ENCODE data around the gene SLTM. TPM values are rescaled to one million over a fixed set of nuclear protein-coding genes. Genes with fewer than 3 reads are reported as not detected.

SLTM gene
- polyA plus RNA-seq, 1 donor from 2014 or later: 124 TPM

GRCh38 chr15:58877999-58878825, 55.3 kb downstream of the SLTM start:
- Histone ChIP-seq H3K27me3 (ENCODE audit: insufficient read depth, low read depth, low read length) (no peaks in the 10 kb centered on the region), H3K9ac (ENCODE audit: low read length) (no peak overlapping the region), H3K4me3 (ENCODE audit: low read length) (no peak overlapping the region), H3F3A (ENCODE audit: insufficient read depth, low read length, poor library complexity, severe bottlenecking) (no peaks in the 10 kb centered on the region), H3K9me3 (ENCODE audit: low read length) (no peaks in the 10 kb centered on the region), H2AFZ (ENCODE audit: low read depth, low read length) (no peak overlapping the region), H3K9me2 (ENCODE audit: insufficient read depth, low read length) (no peaks in the 10 kb centered on the region), H3K36me3 (ENCODE audit: insufficient read depth, low read length) (peaks cover 11% of the 10 kb centered on the region), H3K79me2 (replicated peaks; ENCODE audit: insufficient read depth, low read length) (no peaks in the 10 kb centered on the region), H3K4me2 (ENCODE audit: low read length) (no peak overlapping the region), H4K20me1 (ENCODE audit: insufficient read depth) (no peaks in the 10 kb centered on the region), H3K27ac (ENCODE audit: low read length) (no peak overlapping the region)
- TF ChIP-seq TAF1 (IDR thresholded peaks at IDR 0.05; ENCODE audit: low read depth): no peak
- no peak for TF ChIP-seq EZH2 (IDR thresholded peaks at IDR 0.05; ENCODE audit: borderline replicate concordance, insufficient read depth, low read length, poor library complexity, severe bottlenecking)
- TF ChIP-seq SMC3 (conservative IDR thresholded peaks at IDR 0.05; ENCODE audit: poor library complexity): no peak
- no peak for TF ChIP-seq RAD21 (conservative IDR thresholded peaks at IDR 0.05)
- TF ChIP-seq EP300 (conservative IDR thresholded peaks at IDR 0.05; ENCODE audit: poor library complexity, severe bottlenecking): no peak
- TF ChIP-seq, protein P1, sequence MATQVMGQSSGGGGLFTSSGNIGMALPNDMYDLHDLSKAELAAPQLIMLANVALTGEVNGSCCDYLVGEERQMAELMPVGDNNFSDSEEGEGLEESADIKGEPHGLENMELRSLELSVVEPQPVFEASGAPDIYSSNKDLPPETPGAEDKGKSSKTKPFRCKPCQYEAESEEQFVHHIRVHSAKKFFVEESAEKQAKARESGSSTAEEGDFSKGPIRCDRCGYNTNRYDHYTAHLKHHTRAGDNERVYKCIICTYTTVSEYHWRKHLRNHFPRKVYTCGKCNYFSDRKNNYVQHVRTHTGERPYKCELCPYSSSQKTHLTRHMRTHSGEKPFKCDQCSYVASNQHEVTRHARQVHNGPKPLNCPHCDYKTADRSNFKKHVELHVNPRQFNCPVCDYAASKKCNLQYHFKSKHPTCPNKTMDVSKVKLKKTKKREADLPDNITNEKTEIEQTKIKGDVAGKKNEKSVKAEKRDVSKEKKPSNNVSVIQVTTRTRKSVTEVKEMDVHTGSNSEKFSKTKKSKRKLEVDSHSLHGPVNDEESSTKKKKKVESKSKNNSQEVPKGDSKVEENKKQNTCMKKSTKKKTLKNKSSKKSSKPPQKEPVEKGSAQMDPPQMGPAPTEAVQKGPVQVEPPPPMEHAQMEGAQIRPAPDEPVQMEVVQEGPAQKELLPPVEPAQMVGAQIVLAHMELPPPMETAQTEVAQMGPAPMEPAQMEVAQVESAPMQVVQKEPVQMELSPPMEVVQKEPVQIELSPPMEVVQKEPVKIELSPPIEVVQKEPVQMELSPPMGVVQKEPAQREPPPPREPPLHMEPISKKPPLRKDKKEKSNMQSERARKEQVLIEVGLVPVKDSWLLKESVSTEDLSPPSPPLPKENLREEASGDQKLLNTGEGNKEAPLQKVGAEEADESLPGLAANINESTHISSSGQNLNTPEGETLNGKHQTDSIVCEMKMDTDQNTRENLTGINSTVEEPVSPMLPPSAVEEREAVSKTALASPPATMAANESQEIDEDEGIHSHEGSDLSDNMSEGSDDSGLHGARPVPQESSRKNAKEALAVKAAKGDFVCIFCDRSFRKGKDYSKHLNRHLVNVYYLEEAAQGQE (IDR thresholded peaks at IDR 0.05; ENCODE audit: borderline replicate concordance): no peak
- no peak for TF ChIP-seq MXI1 (conservative IDR thresholded peaks at IDR 0.05; ENCODE audit: poor library complexity, severe bottlenecking)
- TF ChIP-seq, protein P2, sequence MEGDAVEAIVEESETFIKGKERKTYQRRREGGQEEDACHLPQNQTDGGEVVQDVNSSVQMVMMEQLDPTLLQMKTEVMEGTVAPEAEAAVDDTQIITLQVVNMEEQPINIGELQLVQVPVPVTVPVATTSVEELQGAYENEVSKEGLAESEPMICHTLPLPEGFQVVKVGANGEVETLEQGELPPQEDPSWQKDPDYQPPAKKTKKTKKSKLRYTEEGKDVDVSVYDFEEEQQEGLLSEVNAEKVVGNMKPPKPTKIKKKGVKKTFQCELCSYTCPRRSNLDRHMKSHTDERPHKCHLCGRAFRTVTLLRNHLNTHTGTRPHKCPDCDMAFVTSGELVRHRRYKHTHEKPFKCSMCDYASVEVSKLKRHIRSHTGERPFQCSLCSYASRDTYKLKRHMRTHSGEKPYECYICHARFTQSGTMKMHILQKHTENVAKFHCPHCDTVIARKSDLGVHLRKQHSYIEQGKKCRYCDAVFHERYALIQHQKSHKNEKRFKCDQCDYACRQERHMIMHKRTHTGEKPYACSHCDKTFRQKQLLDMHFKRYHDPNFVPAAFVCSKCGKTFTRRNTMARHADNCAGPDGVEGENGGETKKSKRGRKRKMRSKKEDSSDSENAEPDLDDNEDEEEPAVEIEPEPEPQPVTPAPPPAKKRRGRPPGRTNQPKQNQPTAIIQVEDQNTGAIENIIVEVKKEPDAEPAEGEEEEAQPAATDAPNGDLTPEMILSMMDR (IDR thresholded peaks at IDR 0.05; ENCODE audit: poor library complexity, severe bottlenecking): no peak
- TF ChIP-seq POLR2AphosphoS5 (IDR thresholded peaks at IDR 0.05): no peak

DNA sequence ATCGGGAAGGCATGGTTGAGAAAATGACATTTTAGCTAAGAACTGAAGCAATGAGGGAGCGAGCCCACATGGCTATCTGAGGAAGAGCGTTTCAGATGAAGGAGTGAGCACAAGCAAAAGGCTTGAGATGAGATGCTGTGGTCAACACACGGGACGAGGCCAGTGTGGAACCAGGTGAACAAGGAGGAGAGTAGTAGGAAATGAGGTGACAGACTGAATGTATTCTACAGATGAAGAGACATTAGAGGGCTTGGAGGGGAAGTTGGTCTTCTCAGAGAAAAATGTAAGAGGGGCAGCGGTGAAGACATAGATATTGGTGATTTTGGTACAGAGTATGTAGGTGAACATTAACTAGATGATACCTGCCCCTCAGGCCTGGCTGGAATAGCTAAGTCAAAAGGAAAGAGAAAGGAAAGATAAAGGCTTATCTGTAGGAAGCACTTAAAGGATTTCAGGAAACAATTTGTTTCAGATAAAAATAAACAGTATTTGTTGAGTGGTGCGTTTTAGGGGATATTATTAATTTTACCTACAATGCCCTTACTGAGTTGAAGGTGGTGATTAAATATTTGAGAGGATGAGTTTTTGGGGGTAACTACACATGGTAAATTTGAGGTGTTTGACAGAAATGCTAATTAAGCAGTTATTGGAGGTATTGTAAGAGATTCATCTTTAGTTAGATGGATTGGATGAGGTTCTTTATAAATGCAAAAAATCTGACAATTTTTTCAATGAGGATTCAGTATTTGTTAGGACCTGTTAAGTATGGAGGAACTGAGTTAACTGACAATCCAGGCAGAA, 57.0 kb downstream of the SLTM start:
- H2AFZ ChIP-seq (ENCODE audit: low read depth, low read length): no peak overlapping the region
- H3K9me3 ChIP-seq (ENCODE audit: low read length): no peaks in the 10 kb centered on the region
- no peaks in the 10 kb centered on the region for H3F3A ChIP-seq (ENCODE audit: insufficient read depth, low read length, poor library complexity, severe bottlenecking)
- TF ChIP-seq EZH2 (IDR thresholded peaks at IDR 0.05; ENCODE audit: borderline replicate concordance, insufficient read depth, low read length, poor library complexity, severe bottlenecking) (no peak), POLR2AphosphoS5 (IDR thresholded peaks at IDR 0.05) (no peak), TAF1 (IDR thresholded peaks at IDR 0.05; ENCODE audit: low read depth) (no peak), RAD21 (conservative IDR thresholded peaks at IDR 0.05) (no peak), SMC3 (conservative IDR thresholded peaks at IDR 0.05; ENCODE audit: poor library complexity) (no peak), EP300 (conservative IDR thresholded peaks at IDR 0.05; ENCODE audit: poor library complexity, severe bottlenecking) (no peak), MXI1 (conservative IDR thresholded peaks at IDR 0.05; ENCODE audit: poor library complexity, severe bottlenecking) (no peak)
- TF ChIP-seq, protein P1 (IDR thresholded peaks at IDR 0.05; ENCODE audit: borderline replicate concordance): no peak
- TF ChIP-seq, protein P2 (IDR thresholded peaks at IDR 0.05; ENCODE audit: poor library complexity, severe bottlenecking): no peak
- H3K27me3 ChIP-seq (ENCODE audit: insufficient read depth, low read depth, low read length): no peaks in the 10 kb centered on the region
- H3K9me2 ChIP-seq (ENCODE audit: insufficient read depth, low read length): no peaks in the 10 kb centered on the region
- no peaks in the 10 kb centered on the region for H4K20me1 ChIP-seq (ENCODE audit: insufficient read depth)
- H3K9ac ChIP-seq (ENCODE audit: low read length): no peak overlapping the region
- no peak overlapping the region for H3K4me2 ChIP-seq (ENCODE audit: low read length)
- H3K27ac ChIP-seq (ENCODE audit: low read length): no peak overlapping the region
- no peak overlapping the region for H3K4me3 ChIP-seq (ENCODE audit: low read length)
- H3K79me2 ChIP-seq (replicated peaks; ENCODE audit: insufficient read depth, low read length): no peaks in the 10 kb centered on the region
- peaks cover 11% of the 10 kb centered on the region for H3K36me3 ChIP-seq (ENCODE audit: insufficient read depth, low read length)
